A673 (cell line): ENCODE data around the gene TLCD1. TPM values are rescaled to one million over a fixed set of nuclear protein-coding genes. Genes with fewer than 3 reads are reported as not detected.

Experiments
- BruUV-seq: library from RNA; stranded (reverse); fragments of 400-500 nt; replicated peaks from 2 replicates; lab custom pipeline; 2021; lab: Mats Ljungman, UMichigan
- CTCF ChIA-PET: fragments of 300-600 bp; sonication (Branson Sonifier 250); formaldehyde crosslinking; loops from one replicate; lab custom pipeline; 2022; ENCODE audit warnings: antibody characterized with exemption; lab: Charles Lee
- POLR2A ChIA-PET: fragments of 300-600 bp; sonication (Branson Sonifier 250); formaldehyde crosslinking; loops from one replicate; lab custom pipeline; 2022; ENCODE audit warnings: antibody characterized with exemption; ENCODE audit not compliant: low non-redundant PET; lab: Charles Lee
- DNase-seq: peaks from one replicate; pipeline ENCODE4 v3.0.0-alpha.2; 2015; ENCODE audit warnings: low spot score
- H3K27ac ChIP-seq: fragments of 200-600 bp; sonication (generic); 2 replicates; pipeline ENCODE4 v1.5.1; 2016; ENCODE audit warnings: mixed run types, low read depth, mild to moderate bottlenecking, mixed read lengths, antibody characterized with exemption, low read length; ENCODE audit not compliant: poor library complexity, severe bottlenecking
- H3K27me3 ChIP-seq: fragments of 200-600 bp; sonication (generic); replicated peaks from 2 replicates; pipeline ENCODE4 v1.6.1; 2017; ENCODE audit warnings: mixed run types, low read depth, mild to moderate bottlenecking, mixed read lengths, antibody characterized with exemption, low read length; ENCODE audit not compliant: insufficient read depth, poor library complexity
- H3K36me3 ChIP-seq: fragments of 200-600 bp; sonication (generic); 2 replicates; pipeline ENCODE4 v1.6.1; 2016; ENCODE audit warnings: mixed run types, mild to moderate bottlenecking, mixed read lengths, antibody characterized with exemption, low read length; ENCODE audit not compliant: insufficient read depth, poor library complexity, severe bottlenecking
- H3K4me1 ChIP-seq: fragments of 200-600 bp; sonication (generic); 2 replicates; pipeline ENCODE4 v1.6.1; 2017; ENCODE audit warnings: mixed run types, mild to moderate bottlenecking, mixed read lengths, antibody characterized with exemption, low read length; ENCODE audit not compliant: insufficient read depth, poor library complexity, severe bottlenecking
- H3K4me3 ChIP-seq: fragments of 200-600 bp; sonication (generic); 2 replicates; pipeline ENCODE4 v1.5.1; 2016; ENCODE audit warnings: low read depth, mixed run types, mild to moderate bottlenecking, mixed read lengths, low read length; ENCODE audit not compliant: poor library complexity, severe bottlenecking
- H3K9me3 ChIP-seq: fragments of 200-600 bp; sonication (generic); 2 replicates; pipeline ENCODE4 v1.6.1; 2016; ENCODE audit warnings: mixed run types, low read depth, mild to moderate bottlenecking, mixed read lengths, antibody characterized with exemption, low read length; ENCODE audit not compliant: poor library complexity, severe bottlenecking
- EZH2 ChIP-seq: fragments of 200-600 bp; sonication (generic); IDR thresholded peaks from 2 replicates; pipeline ENCODE4 v1.6.1; 2017; ENCODE audit warnings: borderline replicate concordance, low read depth, mild to moderate bottlenecking, mixed read lengths, antibody characterized with exemption, low read length; ENCODE audit not compliant: poor library complexity, severe bottlenecking
- intact Hi-C: fragments of 100-400 bp; cut with micrococcal nuclease; formaldehyde crosslinking; loops from one replicate; pipeline ENCODE4 v1.10.0; 2022; ENCODE audit not compliant: unreplicated experiment
- total RNA-seq: library from RNA; stranded (reverse); gene quantifications from 2 replicates; pipeline ENCODE4 v1.2.3, GENCODE V29; 2021
- TF ChIP-seq, protein P1 (sequence below): fragments of 300-800, 200-600 bp; sonication (generic); conservative IDR thresholded peaks from 2 replicates; pipeline ENCODE4 v1.5.1; 2017; ENCODE audit warnings: low read depth, mild to moderate bottlenecking, antibody characterized with exemption, low read length, moderate library complexity, mixed read lengths

TLCD1 gene
- total RNA-seq, 1 experiment from 2014 or later: 3.8 TPM

DNA sequence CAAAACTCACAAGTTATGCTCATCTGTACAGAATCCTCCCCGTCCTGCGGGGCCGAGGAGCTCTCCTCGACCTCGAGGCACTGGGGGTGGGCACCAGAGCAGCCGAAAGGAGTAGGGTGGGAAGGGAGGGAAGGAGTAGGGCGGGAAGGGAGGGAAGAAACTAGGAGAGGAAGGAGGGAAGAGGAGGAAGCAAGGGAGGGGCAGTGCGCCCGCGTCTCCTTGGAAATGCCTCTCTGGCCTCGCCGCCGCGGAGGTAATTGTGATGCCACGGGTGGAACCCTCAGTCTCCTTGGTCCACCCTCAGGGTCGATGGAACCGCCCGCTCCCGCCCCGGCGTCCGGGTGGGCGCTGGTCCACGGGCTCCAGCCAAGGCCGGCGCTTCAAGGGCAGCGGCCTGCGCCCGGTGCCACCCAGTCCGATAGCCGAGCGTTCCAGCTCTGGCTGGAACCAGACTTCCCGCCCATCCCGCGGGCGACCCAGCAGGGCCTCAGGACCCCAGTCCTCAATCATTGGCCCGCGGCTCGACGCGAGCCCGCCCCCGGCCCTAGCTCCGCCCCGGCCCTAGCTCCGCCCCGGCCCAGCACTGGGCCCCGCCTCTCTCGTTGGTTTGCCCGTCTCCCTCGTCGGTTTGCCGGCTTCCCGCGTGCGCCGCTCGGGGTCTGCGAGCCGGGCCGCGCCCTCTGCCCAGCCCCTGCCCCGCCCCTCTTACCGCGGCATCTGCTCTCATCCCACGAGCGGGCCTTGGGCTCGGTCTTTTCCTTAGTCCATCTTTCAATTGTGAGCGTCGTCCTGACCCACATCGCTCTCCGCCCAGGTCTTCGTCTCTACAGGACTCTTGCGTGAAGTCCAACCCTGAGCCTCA lies 14.9 kb downstream of the TLCD1 start:
- TF ChIP-seq EZH2: no peak
- TF ChIP-seq, protein P1, sequence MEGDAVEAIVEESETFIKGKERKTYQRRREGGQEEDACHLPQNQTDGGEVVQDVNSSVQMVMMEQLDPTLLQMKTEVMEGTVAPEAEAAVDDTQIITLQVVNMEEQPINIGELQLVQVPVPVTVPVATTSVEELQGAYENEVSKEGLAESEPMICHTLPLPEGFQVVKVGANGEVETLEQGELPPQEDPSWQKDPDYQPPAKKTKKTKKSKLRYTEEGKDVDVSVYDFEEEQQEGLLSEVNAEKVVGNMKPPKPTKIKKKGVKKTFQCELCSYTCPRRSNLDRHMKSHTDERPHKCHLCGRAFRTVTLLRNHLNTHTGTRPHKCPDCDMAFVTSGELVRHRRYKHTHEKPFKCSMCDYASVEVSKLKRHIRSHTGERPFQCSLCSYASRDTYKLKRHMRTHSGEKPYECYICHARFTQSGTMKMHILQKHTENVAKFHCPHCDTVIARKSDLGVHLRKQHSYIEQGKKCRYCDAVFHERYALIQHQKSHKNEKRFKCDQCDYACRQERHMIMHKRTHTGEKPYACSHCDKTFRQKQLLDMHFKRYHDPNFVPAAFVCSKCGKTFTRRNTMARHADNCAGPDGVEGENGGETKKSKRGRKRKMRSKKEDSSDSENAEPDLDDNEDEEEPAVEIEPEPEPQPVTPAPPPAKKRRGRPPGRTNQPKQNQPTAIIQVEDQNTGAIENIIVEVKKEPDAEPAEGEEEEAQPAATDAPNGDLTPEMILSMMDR: no peak
- POLR2A ChIA-PET: interaction anchor here (0.6 to 1.1 kb wide), 4 partner anchors 9 to 413 kb away, joined by 3 to 10 read pairs (median 6); no protein-coding TSS in a partner anchor

GRCh38 chr17:28707339-28707720 lies 18.7 kb downstream of the TLCD1 start:
- TSS peak; percentile 29 for BruUV-seq
- Histone ChIP-seq H3K9me3 (no peaks in the 10 kb centered on the region), H3K36me3 (peaks cover 8% of the 10 kb centered on the region), H3K4me1 (peaks cover 4% of the 10 kb centered on the region), H3K27me3 (no peaks in the 10 kb centered on the region), H3K4me3 (no peak overlapping the region), H3K27ac (no peak overlapping the region)
- CTCF ChIA-PET: no interaction called here
- no peak for DNase-seq
- intact Hi-C loops: no loop called here
- POLR2A ChIA-PET: no interaction called here
- TF ChIP-seq, protein P1: no peak
- no peak for TF ChIP-seq EZH2

More for the DNA sequence above, 14.9 kb downstream of the TLCD1 start:
- peak overlapping the region; percentile 85 for H3K27ac ChIP-seq
- CTCF ChIA-PET: interaction anchor here (0.5 to 0.6 kb wide), 2 partner anchors 8 to 16 kb away, joined by 5 to 6 read pairs; partner anchors contain the start of gene RPL23A
- peaks cover 9% of the 10 kb centered on the region for H3K4me1 ChIP-seq
- peak overlapping the region; percentile 56 for H3K4me3 ChIP-seq
- H3K27me3 ChIP-seq: no peaks in the 10 kb centered on the region
- H3K36me3 ChIP-seq: peaks cover 27% of the 10 kb centered on the region
- intact Hi-C loops: loop anchor here (5.0 kb wide), 1 partner anchor 49 kb away; the partner anchor contains the start of genes SDF2 and SUPT6H
- no TSS peak for BruUV-seq
- DNase-seq: peak; percentile 95
- no peaks in the 10 kb centered on the region for H3K9me3 ChIP-seq

GRCh38 chr17:28706471-28707338 lies 19.3 kb downstream of the TLCD1 start:
- H3K27me3 ChIP-seq: no peaks in the 10 kb centered on the region
- no peak overlapping the region for H3K27ac ChIP-seq
- intact Hi-C loops: no loop called here
- no peak for TF ChIP-seq EZH2
- TF ChIP-seq, protein P1: no peak
- no TSS peak for BruUV-seq
- H3K4me3 ChIP-seq: no peak overlapping the region
- POLR2A ChIA-PET: no interaction called here
- CTCF ChIA-PET: no interaction called here
- no peak for DNase-seq
- no peaks in the 10 kb centered on the region for H3K9me3 ChIP-seq
- peaks cover 14% of the 10 kb centered on the region for H3K36me3 ChIP-seq
- peaks cover 4% of the 10 kb centered on the region for H3K4me1 ChIP-seq
